H9 (cell line): Measurements from ENCODE around the gene BRCC3. TPM values are rescaled to one million over a fixed set of nuclear protein-coding genes. Genes with fewer than 3 reads are reported as not detected.

Experiments used
- DNase-seq: peaks from one replicate; pipeline ENCODE4 v3.0.0-alpha.2; 2017
- H2AFZ ChIP-seq: one replicate; pipeline ENCODE4 v1.6.1; 2013; ENCODE audit warnings: mild to moderate bottlenecking, low read length, control low read depth, moderate library complexity
- H2AK5ac ChIP-seq: 2 replicates; pipeline ENCODE4 v1.6.1; 2013; ENCODE audit warnings: low read length, control low read depth, mixed read lengths; ENCODE audit not compliant: insufficient read length
- H2BK120ac ChIP-seq: one replicate; pipeline ENCODE4 v1.6.1; 2013; ENCODE audit warnings: low read depth, mild to moderate bottlenecking, low read length, control low read depth, inconsistent platforms; ENCODE audit not compliant: poor library complexity, severe bottlenecking
- H2BK12ac ChIP-seq: 2 replicates; pipeline ENCODE4 v1.6.1; 2013; ENCODE audit warnings: low read length, control low read depth, mixed read lengths, low read depth; ENCODE audit not compliant: insufficient read length
- H2BK15ac ChIP-seq: 2 replicates; pipeline ENCODE4 v1.6.1; 2013; ENCODE audit warnings: low read depth, low read length, control low read depth
- H2BK20ac ChIP-seq: one replicate; pipeline ENCODE4 v1.6.1; 2013; ENCODE audit warnings: low read depth, mild to moderate bottlenecking, low read length, control low read depth, inconsistent platforms; ENCODE audit not compliant: poor library complexity, severe bottlenecking
- H2BK5ac ChIP-seq: 2 replicates; pipeline ENCODE4 v1.6.1; 2013; ENCODE audit warnings: low read length, control low read depth, mixed read lengths; ENCODE audit not compliant: insufficient read length
- H3K14ac ChIP-seq: 2 replicates; pipeline ENCODE4 v1.6.1; 2013; ENCODE audit warnings: low read length, control low read depth; ENCODE audit not compliant: insufficient read depth
- H3K18ac ChIP-seq: 2 replicates; pipeline ENCODE4 v1.6.1; 2013; ENCODE audit warnings: low read depth, mild to moderate bottlenecking, mixed read lengths, low read length, control low read depth; ENCODE audit not compliant: insufficient read length
- H3K23ac ChIP-seq: 2 replicates; pipeline ENCODE4 v1.6.1; 2013; ENCODE audit warnings: low read length, control low read depth, mixed read lengths, low read depth; ENCODE audit not compliant: insufficient read length
- H3K23me2 ChIP-seq: 2 replicates; pipeline ENCODE4 v1.6.1; 2013; ENCODE audit warnings: low read depth, mild to moderate bottlenecking, mixed read lengths, low read length, control low read depth; ENCODE audit not compliant: insufficient read length, poor library complexity, severe bottlenecking
- H3K27ac ChIP-seq: 2 replicates; pipeline ENCODE4 v1.5.1; 2013; ENCODE audit warnings: low read length, control low read depth, mixed read lengths, low read depth; ENCODE audit not compliant: insufficient read length
- H3K27me3 ChIP-seq: 2 replicates; pipeline ENCODE4 v1.6.1; 2013; ENCODE audit warnings: low read length, control low read depth, inconsistent platforms; ENCODE audit not compliant: insufficient read depth
- H3K4ac ChIP-seq: 2 replicates; pipeline ENCODE4 v1.6.1; 2013; ENCODE audit warnings: low read depth, mild to moderate bottlenecking, control low read depth, inconsistent platforms, low read length, moderate library complexity
- H3K4me1 ChIP-seq: 2 replicates; pipeline ENCODE4 v1.6.1; 2013; ENCODE audit warnings: low read length, control low read depth, inconsistent platforms; ENCODE audit not compliant: insufficient read depth
- H3K4me2 ChIP-seq: 2 replicates; pipeline ENCODE4 v1.6.1; 2013; ENCODE audit warnings: low read length, control low read depth, mixed read lengths; ENCODE audit not compliant: insufficient read length, insufficient read depth
- H3K56ac ChIP-seq: 2 replicates; pipeline ENCODE4 v1.6.1; 2013; ENCODE audit warnings: low read depth, mild to moderate bottlenecking, mixed read lengths, low read length, control low read depth; ENCODE audit not compliant: insufficient read length
- H3K79me1 ChIP-seq: 2 replicates; pipeline ENCODE4 v1.6.1; 2013; ENCODE audit warnings: low read depth, mild to moderate bottlenecking, moderate library complexity, low read length, control low read depth, inconsistent platforms; ENCODE audit not compliant: insufficient read depth, poor library complexity, severe bottlenecking
- H3K79me2 ChIP-seq: 2 replicates; pipeline ENCODE4 v1.6.1; 2013; ENCODE audit warnings: low read length, control low read depth, inconsistent platforms; ENCODE audit not compliant: insufficient read depth
- H3K9ac ChIP-seq: 2 replicates; pipeline ENCODE4 v1.6.1; 2013; ENCODE audit warnings: low read length, control low read depth, mixed read lengths; ENCODE audit not compliant: insufficient read length; ENCODE audit errors: extremely low read depth
- H3K9me3 ChIP-seq: one replicate; pipeline ENCODE4 v1.6.1; 2013; ENCODE audit warnings: low read depth, low read length, inconsistent platforms; ENCODE audit not compliant: control insufficient read depth
- H3T11ph ChIP-seq: one replicate; pipeline ENCODE4 v1.6.1; 2013; ENCODE audit warnings: mild to moderate bottlenecking, low read length, control low read depth, inconsistent platforms
- H4K20me1 ChIP-seq: one replicate; pipeline ENCODE4 v1.6.1; 2013; ENCODE audit not compliant: control insufficient read depth, insufficient read length, insufficient read depth
- H4K5ac ChIP-seq: 2 replicates; pipeline ENCODE4 v1.6.1; 2013; ENCODE audit warnings: low read depth, mild to moderate bottlenecking, mixed read lengths, low read length, control low read depth; ENCODE audit not compliant: insufficient read length
- H4K8ac ChIP-seq: replicated peaks from 2 replicates; pipeline ENCODE4 v1.6.1; 2013; ENCODE audit warnings: low read length, control low read depth, mixed read lengths, low read depth; ENCODE audit not compliant: insufficient read length
- H4K91ac ChIP-seq: 2 replicates; pipeline ENCODE4 v1.6.1; 2013; ENCODE audit warnings: low read depth, mild to moderate bottlenecking, moderate library complexity, mixed read lengths, low read length, control low read depth; ENCODE audit not compliant: insufficient read length
- H3K27ac Mint-ChIP-seq, 3 experiments: 2 replicates in 2 of 3; 3 replicates in 1 of 3; pipeline ENCODE4 v1.8.0; 2020 to 2021; ENCODE audit warnings: mixed read lengths in 3 of 3, mild to moderate bottlenecking in 1 of 3, moderate library complexity in 1 of 3
- H3K27me3 Mint-ChIP-seq: 2 replicates; pipeline ENCODE4 v1.8.0; 2021; ENCODE audit warnings: low read depth, mild to moderate bottlenecking, moderate library complexity, mixed read lengths
- H3K36me3 Mint-ChIP-seq, 3 experiments: 2 replicates in 2 of 3; 3 replicates in 1 of 3; pipeline ENCODE4 v1.8.0; 2020 to 2021; ENCODE audit warnings: low read depth in 3 of 3, mixed read lengths in 3 of 3; ENCODE audit not compliant: insufficient read depth in 1 of 3
- H3K4me1 Mint-ChIP-seq, 2 experiments: 2 replicates each; pipeline ENCODE4 v1.8.0; 2020; ENCODE audit warnings: mixed read lengths in 2 of 2
- H3K4me3 Mint-ChIP-seq, 2 experiments: 2 replicates in 1 of 2; 3 replicates in 1 of 2; pipeline ENCODE4 v1.8.0; 2020 to 2021; ENCODE audit warnings: mild to moderate bottlenecking in 2 of 2, mixed read lengths in 2 of 2, moderate library complexity in 1 of 2
- H3K9me3 Mint-ChIP-seq, 2 experiments: 2 replicates in 1 of 2; 3 replicates in 1 of 2; pipeline ENCODE4 v1.8.0; 2020; ENCODE audit warnings: mild to moderate bottlenecking in 2 of 2, mixed read lengths in 2 of 2, moderate library complexity in 1 of 2
- WGBS: extraction: QIAGEN DNeasy Blood & Tissue Kit; methylation state at CpG from one replicate; pipeline ENCODE4 v1.1.7; 2013; ENCODE audit warnings: missing lambda C conversion rate, low lambda C conversion rate, mixed read lengths; ENCODE audit not compliant: insufficient read length; ENCODE audit errors: extremely low coverage; 5-methylcytosine and 5-hydroxymethylcytosine counted together
- total RNA-seq: library from RNA; stranded (reverse); gene quantifications from 2 replicates; pipeline ENCODE4 v1.2.1, GENCODE V29; 2021
- TF ChIP-seq, protein P1 (sequence below): fragments of 200-600 bp; sonication (generic); conservative IDR thresholded peaks from 3 replicates; pipeline ENCODE4 v1.8.0; 2021; ENCODE audit warnings: antibody characterized with exemption, mild to moderate bottlenecking

The BRCC3 gene
- total RNA-seq, 1 experiment from 2014 or later = 27.3 TPM

GRCh38 chrX:155065035-155065734 is 6.1 kb upstream of the BRCC3 start:
- Histone ChIP-seq H2BK120ac (no peak overlapping the region), H3K4me1 (no peaks in the 10 kb centered on the region), H3T11ph (no peak overlapping the region), H3K9me3 (peaks cover 40% of the 10 kb centered on the region), H4K5ac (no peak overlapping the region), H3K79me1 (no peaks in the 10 kb centered on the region), H3K4me2 (no peak overlapping the region), H2BK5ac (no peak overlapping the region), H4K20me1 (no peaks in the 10 kb centered on the region), H3K18ac (no peak overlapping the region), H2AK5ac (no peak overlapping the region), H4K8ac (no peak overlapping the region), H4K91ac (no peak overlapping the region), H2AFZ (no peak overlapping the region), H3K56ac (no peak overlapping the region), H3K23ac (no peak overlapping the region), H2BK12ac (no peak overlapping the region), H3K27ac (no peak overlapping the region), H3K4ac (no peak overlapping the region), H3K9ac (no peak overlapping the region), H2BK20ac (no peak overlapping the region), H3K79me2 (no peaks in the 10 kb centered on the region), H3K27me3 (no peaks in the 10 kb centered on the region), H3K14ac (no peak overlapping the region), H3K23me2 (peaks cover 4% of the 10 kb centered on the region), H2BK15ac (no peak overlapping the region)
- Mint-ChIP-seq H3K27me3 (no peaks in the 10 kb centered on the region), H3K4me3 (no peak overlapping the region), H3K4me1 (peaks cover 4 to 8% of the 10 kb centered on the region in 2 experiments; a peak in 1 of 4 replicates), H3K9me3 (peaks cover 43 to 52% of the 10 kb centered on the region in 2 experiments), H3K36me3 (peaks cover 0 to 11% (median 1%) of the 10 kb centered on the region in 3 experiments; a peak in 3 of 7 replicates), H3K27ac (peak overlapping the region in 2 of 3 experiments; percentile 30 to 50; a peak in 2 of 7 replicates)
- no peak for DNase-seq
- TF ChIP-seq, protein P1, sequence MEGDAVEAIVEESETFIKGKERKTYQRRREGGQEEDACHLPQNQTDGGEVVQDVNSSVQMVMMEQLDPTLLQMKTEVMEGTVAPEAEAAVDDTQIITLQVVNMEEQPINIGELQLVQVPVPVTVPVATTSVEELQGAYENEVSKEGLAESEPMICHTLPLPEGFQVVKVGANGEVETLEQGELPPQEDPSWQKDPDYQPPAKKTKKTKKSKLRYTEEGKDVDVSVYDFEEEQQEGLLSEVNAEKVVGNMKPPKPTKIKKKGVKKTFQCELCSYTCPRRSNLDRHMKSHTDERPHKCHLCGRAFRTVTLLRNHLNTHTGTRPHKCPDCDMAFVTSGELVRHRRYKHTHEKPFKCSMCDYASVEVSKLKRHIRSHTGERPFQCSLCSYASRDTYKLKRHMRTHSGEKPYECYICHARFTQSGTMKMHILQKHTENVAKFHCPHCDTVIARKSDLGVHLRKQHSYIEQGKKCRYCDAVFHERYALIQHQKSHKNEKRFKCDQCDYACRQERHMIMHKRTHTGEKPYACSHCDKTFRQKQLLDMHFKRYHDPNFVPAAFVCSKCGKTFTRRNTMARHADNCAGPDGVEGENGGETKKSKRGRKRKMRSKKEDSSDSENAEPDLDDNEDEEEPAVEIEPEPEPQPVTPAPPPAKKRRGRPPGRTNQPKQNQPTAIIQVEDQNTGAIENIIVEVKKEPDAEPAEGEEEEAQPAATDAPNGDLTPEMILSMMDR = no peak
- no CpG with 5 or more reads among the region's 8 CpGs for WGBS
